ENCODE results near the gene GCGR.

Gene GCGR

GRCh38 chr17:81803728-81804558 lies at the start of gene GCGR:
TSS of gene GCGR (plus strand) at chr17:81804150. CDS start at chr17:81809019, 4,869 bp downstream.
- H3K4me3 ChIP-seq (ENCODE audit: low read depth, low read length) = peak within 1 kb of the TSS; percentile 17

DNA sequence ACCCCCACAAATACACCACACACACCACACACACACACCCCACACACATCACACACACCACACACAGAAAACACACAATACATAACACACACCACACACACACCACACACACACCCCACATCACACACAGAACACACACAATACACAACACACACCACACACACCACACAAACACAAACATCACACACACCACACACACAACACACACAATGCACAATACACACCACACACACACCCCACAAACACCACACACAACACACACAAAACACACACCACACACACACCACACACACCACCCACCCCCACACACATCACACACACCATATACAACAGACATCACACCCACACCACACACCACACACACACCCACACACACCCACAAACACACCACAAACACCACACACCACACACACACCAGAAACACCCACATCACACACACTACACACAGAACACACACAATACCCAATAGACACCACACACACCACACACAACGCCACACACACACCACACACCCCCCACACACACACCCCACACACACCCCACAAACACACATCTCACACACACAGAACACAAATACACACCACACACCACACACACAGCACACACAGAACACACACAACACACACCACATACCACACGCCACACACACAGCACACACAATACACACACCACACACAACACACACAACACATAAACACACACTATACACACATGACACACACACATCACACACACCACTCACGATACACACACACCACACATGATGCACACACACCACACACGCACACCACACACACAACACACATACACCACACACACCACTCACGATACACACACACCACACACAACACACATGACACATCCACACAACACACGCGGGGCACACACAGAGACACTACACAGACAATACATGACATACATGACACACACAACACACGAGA lies 11.0 kb upstream of the GCGR start:
- no peak overlapping the region for H3K4me3 ChIP-seq (ENCODE audit: low read depth, low read length)

GRCh38 chr17:81794074-81794476 lies 9.9 kb upstream of the GCGR start:
- H3K4me3 ChIP-seq (ENCODE audit: low read depth, low read length) = no peak overlapping the region

- H3K4me3 ChIP-seq (ENCODE audit: low read depth, low read length) = no peak overlapping the region
Measured at GRCh38 chr17:81794509-81794908, 9.4 kb upstream of the GCGR start.

- no peak overlapping the region for H3K4me3 ChIP-seq (ENCODE audit: low read depth, low read length)
Measured at GRCh38 chr17:81801327-81801726, 2.6 kb upstream of the GCGR start.

- no peak overlapping the region for H3K4me3 ChIP-seq (ENCODE audit: low read depth, low read length)
Measured at GRCh38 chr17:81802048-81802758, 1.7 kb upstream of the GCGR start.

- H3K4me3 ChIP-seq (ENCODE audit: low read depth, low read length) = no peak overlapping the region
Measured at GRCh38 chr17:81802856-81803643, 900 bp upstream of the GCGR start.

DNA sequence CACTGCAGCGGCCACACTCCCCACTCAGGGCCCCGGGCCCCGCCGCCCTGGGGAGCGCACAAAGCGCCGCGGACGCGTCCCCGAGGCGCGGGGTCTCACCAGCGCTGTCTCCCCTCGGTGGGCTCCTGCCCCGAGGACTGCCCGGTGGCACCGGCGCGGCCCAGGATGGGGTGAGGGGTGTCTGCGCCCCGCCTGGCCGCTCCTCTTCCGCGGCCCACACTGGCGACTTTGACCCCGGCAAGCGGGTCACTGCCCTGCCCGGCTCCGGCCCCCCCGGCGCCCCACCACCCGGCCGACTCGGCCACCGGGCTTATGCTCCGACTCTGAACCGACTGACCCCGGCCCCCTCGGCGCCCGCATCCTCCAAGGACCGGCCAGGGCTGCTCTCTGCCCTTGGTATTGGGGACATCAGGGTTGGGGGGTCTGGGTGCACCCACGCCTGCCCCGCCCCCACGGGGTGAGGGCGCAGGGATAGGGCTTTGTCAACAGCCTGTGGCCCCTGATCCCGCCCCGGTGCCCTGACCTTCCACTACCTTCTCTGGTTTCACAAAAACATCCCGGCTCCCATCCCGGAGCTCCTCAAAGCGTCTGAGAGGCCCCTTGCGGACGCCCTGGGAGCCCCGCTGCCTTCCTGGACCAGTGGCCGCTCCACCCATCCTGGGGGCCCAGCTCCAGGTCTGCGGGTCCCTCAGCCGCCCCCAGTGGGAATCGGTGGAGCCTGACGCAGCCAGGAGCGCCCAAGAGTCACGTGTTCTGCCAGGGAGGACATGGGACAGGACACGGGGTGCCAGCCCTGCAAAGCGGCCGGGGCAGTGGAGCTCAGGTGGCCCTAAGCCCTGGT lies 829 bp downstream of the GCGR start:
- H3K4me3 ChIP-seq (ENCODE audit: low read depth, low read length) = peak overlapping the region; percentile 17

DNA sequence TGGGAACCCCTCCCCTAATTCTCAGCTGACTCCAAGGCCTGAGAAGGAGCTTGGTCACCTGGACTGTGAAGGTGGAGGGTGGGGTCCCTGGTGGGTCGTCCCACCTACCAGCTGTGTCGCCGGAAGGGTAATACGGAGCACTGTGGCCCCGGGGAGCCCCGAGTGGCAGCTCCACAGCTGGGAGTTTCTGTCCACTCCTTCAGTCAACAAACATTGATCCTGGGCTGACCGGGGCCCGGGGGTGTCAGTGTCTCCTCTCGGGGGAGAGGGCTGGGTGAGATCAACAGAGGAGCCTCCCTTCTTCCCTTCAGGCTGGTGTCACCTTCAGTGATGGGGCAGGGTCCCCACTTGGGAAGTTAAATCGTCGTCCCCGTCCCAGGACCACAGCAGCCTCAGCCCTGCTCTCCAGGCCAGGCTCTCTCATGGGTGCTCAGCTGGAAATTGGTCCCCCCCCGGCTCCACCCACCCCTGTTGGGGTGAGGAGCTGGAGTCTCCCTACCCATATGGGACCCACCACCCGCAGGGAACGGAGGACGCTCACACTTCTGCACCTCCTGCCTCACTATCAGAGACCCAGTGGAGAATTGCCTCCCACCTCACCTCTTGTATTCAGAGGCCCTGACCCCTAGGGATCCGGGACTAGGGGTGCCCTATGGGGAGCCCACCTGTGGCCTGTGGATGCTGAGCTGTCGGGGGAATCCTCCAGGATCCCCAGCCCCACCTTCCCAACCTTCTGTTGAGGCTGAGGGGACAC lies 1.9 kb downstream of the GCGR start:
- H3K4me3 ChIP-seq (ENCODE audit: low read depth, low read length) = no peak overlapping the region

GRCh38 chr17:81806461-81807209 lies 2.7 kb downstream of the GCGR start:
- H3K4me3 ChIP-seq (ENCODE audit: low read depth, low read length) = no peak overlapping the region

DNA sequence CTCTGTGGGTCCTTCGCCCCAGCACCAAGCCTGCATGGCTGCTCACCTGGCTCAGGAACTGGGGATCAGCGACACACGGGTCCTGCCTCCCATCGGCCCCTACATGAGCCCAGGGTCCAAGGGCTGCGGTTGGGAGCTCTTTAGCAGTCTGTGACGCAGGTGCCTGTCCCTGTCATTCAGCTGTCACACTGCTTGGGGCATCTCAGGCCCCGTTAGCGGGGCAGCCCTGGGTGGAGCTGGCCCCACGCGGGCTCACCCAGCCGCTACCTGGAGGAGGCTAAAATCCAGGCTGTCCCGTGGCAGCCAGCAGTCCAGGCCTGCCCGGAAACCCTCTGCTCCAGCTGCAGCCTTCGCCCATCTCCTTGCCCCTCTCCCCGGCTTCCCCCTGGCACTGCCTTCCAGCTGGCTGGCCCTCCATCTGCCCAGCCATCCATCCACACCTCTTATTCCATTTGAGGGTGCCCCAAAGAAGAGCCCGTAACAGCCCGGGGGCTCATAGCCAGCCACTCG lies 3.3 kb downstream of the GCGR start:
- no peak overlapping the region for H3K4me3 ChIP-seq (ENCODE audit: low read depth, low read length)

GRCh38 chr17:81807839-81808238 lies 3.9 kb downstream of the GCGR start:
- no peak overlapping the region for H3K4me3 ChIP-seq (ENCODE audit: low read depth, low read length)

DNA sequence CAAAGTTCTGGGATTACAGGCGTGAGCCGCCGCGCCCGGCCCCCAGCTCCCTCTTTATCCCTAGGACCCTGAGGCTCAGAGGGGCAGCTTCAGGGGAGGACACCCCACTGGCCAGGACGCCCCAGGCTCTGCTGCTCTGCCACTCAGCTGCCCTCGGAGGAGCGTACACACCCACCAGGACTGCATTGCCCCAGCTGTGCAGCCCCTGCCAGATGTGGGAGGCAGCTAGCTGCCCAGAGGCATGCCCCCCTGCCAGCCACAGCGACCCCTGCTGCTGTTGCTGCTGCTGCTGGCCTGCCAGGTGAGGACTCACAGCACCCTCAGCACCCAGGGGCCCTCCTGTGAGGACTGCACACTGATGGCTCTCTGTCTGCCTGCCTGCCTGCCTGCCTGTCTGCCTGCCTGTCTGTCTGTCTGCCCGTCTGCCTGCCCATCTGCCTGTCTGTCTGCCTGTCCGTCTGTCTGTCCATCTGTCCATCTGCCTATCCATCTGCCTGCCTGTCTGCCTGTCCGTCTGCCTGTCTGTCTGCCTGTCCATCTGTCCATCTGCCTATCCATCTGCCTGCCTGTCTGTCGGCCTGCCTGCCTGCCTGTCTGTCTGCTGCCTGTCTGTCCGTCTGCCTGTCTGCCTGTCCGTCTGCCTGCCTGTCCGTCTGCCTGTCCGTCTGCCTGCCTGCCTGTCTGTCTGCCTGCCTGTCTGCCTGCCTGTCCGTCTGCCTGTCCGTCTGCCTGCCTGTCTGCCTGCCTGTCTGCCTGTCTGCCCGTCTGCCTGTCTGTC lies 5.0 kb downstream of the GCGR start:
- H3K4me3 ChIP-seq (ENCODE audit: low read depth, low read length) = no peak overlapping the region

GRCh38 chr17:81809556-81809998 lies 5.6 kb downstream of the GCGR start:
- H3K4me3 ChIP-seq (ENCODE audit: low read depth, low read length) = no peak overlapping the region

GRCh38 chr17:81810476-81810875 lies 6.5 kb downstream of the GCGR start:
- H3K4me3 ChIP-seq (ENCODE audit: low read depth, low read length) = no peak overlapping the region

DNA sequence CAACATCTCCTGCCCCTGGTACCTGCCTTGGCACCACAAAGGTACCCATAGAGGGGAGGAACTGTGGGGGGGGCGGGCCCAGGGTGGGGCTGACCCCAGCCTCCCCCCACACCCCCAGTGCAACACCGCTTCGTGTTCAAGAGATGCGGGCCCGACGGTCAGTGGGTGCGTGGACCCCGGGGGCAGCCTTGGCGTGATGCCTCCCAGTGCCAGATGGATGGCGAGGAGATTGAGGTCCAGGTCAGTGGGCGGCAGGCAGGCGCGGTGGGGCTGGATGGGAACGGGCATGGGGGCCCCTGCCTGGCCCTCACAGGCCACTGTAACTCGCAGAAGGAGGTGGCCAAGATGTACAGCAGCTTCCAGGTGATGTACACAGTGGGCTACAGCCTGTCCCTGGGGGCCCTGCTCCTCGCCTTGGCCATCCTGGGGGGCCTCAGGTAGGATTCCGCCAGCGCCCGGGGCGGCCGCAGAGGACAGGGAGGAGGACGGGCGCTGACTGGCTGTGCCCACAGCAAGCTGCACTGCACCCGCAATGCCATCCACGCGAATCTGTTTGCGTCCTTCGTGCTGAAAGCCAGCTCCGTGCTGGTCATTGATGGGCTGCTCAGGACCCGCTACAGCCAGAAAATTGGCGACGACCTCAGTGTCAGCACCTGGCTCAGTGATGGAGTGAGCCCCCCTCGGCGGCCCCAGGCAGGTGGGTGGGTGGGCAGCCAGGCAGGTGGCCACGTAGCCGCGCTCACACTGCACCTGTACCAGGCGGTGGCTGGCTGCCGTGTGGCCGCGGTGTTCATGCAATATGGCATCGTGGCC lies 7.1 kb downstream of the GCGR start:
- no peak overlapping the region for H3K4me3 ChIP-seq (ENCODE audit: low read depth, low read length)
